Bronchial epithelial cell (primary cell): ENCODE measurements around the gene FGF3. TPM values are rescaled to one million over a fixed set of nuclear protein-coding genes. Genes with fewer than 3 reads are reported as not detected.

ENCODE experiments used
- DNase-seq: peaks from one replicate; pipeline ENCODE4 v3.0.0-alpha.2; 2010; ENCODE audit warnings: low read depth
- FAIRE-seq: peaks from 2 replicates; lab custom pipeline; 2011; peaks lifted over from hg19 to GRCh38; lab: Jason Lieb, UNC
- H3K27me3 ChIP-seq: 2 replicates; pipeline ENCODE4 v1.5.1; 2011; ENCODE audit warnings: low read length; ENCODE audit not compliant: control insufficient read depth, insufficient read depth
- H3K36me3 ChIP-seq: 2 replicates; pipeline ENCODE4 v1.5.1; 2011; ENCODE audit warnings: low read length; ENCODE audit not compliant: control insufficient read depth, insufficient read depth
- H3K4me3 ChIP-seq: 2 replicates; pipeline ENCODE4 v1.5.1; 2011; ENCODE audit warnings: mild to moderate bottlenecking, low read depth, low read length, control low read depth
- CTCF ChIP-seq: IDR thresholded peaks from 2 replicates; pipeline ENCODE4 v1.5.1; 2011; ENCODE audit warnings: mild to moderate bottlenecking, moderate library complexity, low read length, control low read depth, inconsistent platforms; ENCODE audit not compliant: insufficient read depth, severe bottlenecking
- total RNA-seq: library from RNA; depleted of rRNA; stranded (reverse); fragments of >200 nt; gene quantifications from 2 replicates; pipeline ENCODE4 v1.2.1, GENCODE V29; 2014

FGF3 gene
- total RNA-seq, 1 donor from 2014 or later = not detected

DNA sequence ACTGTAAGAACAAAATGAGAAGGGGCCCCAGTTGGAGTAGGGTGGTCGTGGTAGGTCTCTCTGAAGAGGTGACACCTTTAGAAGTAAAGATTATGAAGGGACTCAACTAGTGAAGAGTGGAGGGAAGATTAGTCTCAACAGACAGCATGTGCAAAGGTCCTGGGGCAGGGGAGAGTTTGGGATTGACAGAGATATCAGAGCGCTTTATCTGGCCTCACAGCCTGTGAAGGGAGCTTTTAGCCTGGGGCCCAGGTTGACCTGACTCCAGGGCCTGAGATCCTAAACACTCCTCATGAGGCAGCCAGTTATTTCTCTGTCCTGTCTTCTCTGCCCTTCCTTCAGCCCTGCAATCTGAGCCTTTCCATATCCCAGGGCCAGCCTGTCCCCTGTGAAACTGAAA, 16.2 kb downstream of the FGF3 start:
- FAIRE-seq = no peak
- H3K4me3 ChIP-seq = no peak overlapping the region
- H3K27me3 ChIP-seq = peaks cover 3% of the 10 kb centered on the region
- DNase-seq = no peak
- TF ChIP-seq CTCF = no peak
- no peaks in the 10 kb centered on the region for H3K36me3 ChIP-seq

- Histone ChIP-seq H3K4me3 (no peak overlapping the region), H3K36me3 (no peaks in the 10 kb centered on the region), H3K27me3 (no peaks in the 10 kb centered on the region)
- FAIRE-seq (no peak), DNase-seq (no peak)
- TF ChIP-seq CTCF = no peak
These were observed 16.6 kb downstream of the FGF3 start for GRCh38 chr11:69802590-69802989.

DNA sequence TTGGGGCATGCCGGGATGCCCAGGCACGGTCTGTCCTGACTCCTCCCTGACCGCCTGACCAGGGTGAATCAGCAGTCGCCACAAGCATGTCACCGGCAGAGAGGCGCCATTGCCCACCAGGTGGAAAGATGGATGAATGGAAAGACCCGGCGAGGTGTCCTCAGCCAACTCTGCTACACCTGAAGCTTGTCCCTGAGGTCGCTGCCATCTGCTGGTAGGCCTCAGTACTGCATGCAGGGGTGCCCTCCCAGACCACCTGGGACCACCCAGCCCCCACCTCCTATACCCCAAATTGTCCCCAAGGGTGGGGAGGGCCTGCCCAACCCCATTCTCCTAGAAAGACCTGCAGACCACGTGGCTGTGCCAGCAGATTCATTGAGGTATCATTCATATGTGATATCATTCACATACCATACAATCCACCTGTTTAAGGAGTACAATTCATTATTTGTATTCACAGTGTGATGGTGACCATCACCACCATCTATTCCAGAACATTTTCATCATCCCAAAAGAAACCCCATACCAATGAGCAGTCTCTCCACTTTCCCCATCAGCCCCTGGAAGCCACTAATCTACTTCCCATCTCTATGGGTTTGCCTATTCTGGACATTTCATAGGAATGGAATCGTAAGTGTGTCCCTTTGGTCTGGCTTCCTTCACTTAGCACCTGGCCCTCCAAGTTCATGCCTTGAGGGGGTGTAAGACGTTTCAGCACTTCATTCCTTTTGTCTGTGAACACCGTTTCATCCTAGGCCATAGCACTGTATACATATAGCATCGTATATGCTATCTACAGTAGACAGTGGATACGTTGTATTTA, 17.5 kb downstream of the FGF3 start:
- TF ChIP-seq CTCF = peak; percentile 79
- Histone ChIP-seq H3K4me3 (no peak overlapping the region), H3K27me3 (no peaks in the 10 kb centered on the region), H3K36me3 (no peaks in the 10 kb centered on the region)
- DNase-seq (no peak), FAIRE-seq (no peak)

GRCh38 chr11:69800278-69800677, 18.9 kb downstream of the FGF3 start:
- no peak for TF ChIP-seq CTCF
- no peak for FAIRE-seq
- Histone ChIP-seq H3K27me3 (no peaks in the 10 kb centered on the region), H3K4me3 (no peak overlapping the region), H3K36me3 (no peaks in the 10 kb centered on the region)
- no peak for DNase-seq

GRCh38 chr11:69799582-69799981, 19.6 kb downstream of the FGF3 start:
- Histone ChIP-seq H3K4me3 (no peak overlapping the region), H3K27me3 (no peaks in the 10 kb centered on the region), H3K36me3 (no peaks in the 10 kb centered on the region)
- FAIRE-seq (no peak), DNase-seq (peak; percentile 34)
- no peak for TF ChIP-seq CTCF
